ENCODE data around the gene TGFA. TPM values are rescaled to one million over a fixed set of nuclear protein-coding genes. Genes with fewer than 3 reads are reported as not detected.
A peak's percentile ranks its signal among the peaks of the same experiment; 100 is the strongest.

The TGFA gene
- total and polyA plus RNA-seq, 4 donors, result 1.1 to 2.9 (median 1.7) TPM

GRCh38 chr2:70525032-70525431 is 28.6 kb downstream of the TGFA start (continued):
- no peak for TF ChIP-seq CTCF (IDR thresholded peaks at IDR 0.05; ENCODE audit: low read depth, low read length, missing input control)
- no peak for TF ChIP-seq GABPA (IDR thresholded peaks at IDR 0.05 in 1 of 2, conservative IDR thresholded peaks at IDR 0.05 in 1 of 2)
- no peak for TF ChIP-seq ATF3 (IDR thresholded peaks at IDR 0.05)
- TF ChIP-seq SP1 (IDR thresholded peaks at IDR 0.05), result no peak
- TF ChIP-seq HNF4A (conservative IDR thresholded peaks at IDR 0.05), result no peak
- TF ChIP-seq JUND (IDR thresholded peaks at IDR 0.05), result no peak
- no peak for TF ChIP-seq RAD21 (IDR thresholded peaks at IDR 0.05)
- no peak for TF ChIP-seq TAF1 (conservative IDR thresholded peaks at IDR 0.05)
- no peak for TF ChIP-seq RXRA (IDR thresholded peaks at IDR 0.05)
- TF ChIP-seq FOXA1 (IDR thresholded peaks at IDR 0.05), result no peak

GRCh38 chr2:70523996-70524965 is 29.3 kb downstream of the TGFA start:
- no peaks in the 10 kb centered on the region for H3K27me3 ChIP-seq (ENCODE audit: control insufficient read depth in 4 of 4, insufficient read depth in 4 of 4, low read length in 3 of 4)
- H3K9ac ChIP-seq (ENCODE audit: low read depth in 1 of 2, low read length in 2 of 2), result no peak overlapping the region
- no peak for DNase-seq (ENCODE audit: low spot score)
- H3K4me3 ChIP-seq (ENCODE audit: low read depth in 1 of 3, low read length in 3 of 3), result no peak overlapping the region
- TF ChIP-seq FOXA2 (IDR thresholded peaks at IDR 0.05) (no peak), SP1 (IDR thresholded peaks at IDR 0.05) (peak; percentile 17)
- H3K36me3 ChIP-seq (ENCODE audit: control insufficient read depth in 4 of 4, insufficient read depth in 3 of 4, low read depth in 1 of 4, low read length in 3 of 4), result no peaks in the 10 kb centered on the region
- H3K9me3 ChIP-seq (ENCODE audit: control insufficient read depth in 4 of 4, low read length in 3 of 4), result no peaks in the 10 kb centered on the region
- H3K27ac ChIP-seq (ENCODE audit: low read depth in 1 of 2, low read length in 2 of 2), result peak overlapping the region; percentile 7 to 23
- WGBS, result 68% methylated on average over 14 of the region's 14 CpGs
- peaks cover 0 to 9% (median 2%) of the 10 kb centered on the region in 4 donors for H3K4me1 ChIP-seq (ENCODE audit: control insufficient read depth in 4 of 4, insufficient read depth in 4 of 4, low read length in 3 of 4)

GRCh38 chr2:70523672-70523995 is 30.0 kb downstream of the TGFA start:
- TF ChIP-seq HNF4G (IDR thresholded peaks at IDR 0.05), result no peak
- TF ChIP-seq CTCF (IDR thresholded peaks at IDR 0.05; ENCODE audit: low read depth, low read length, missing input control), result no peak
- no peak for TF ChIP-seq HNF4A (conservative IDR thresholded peaks at IDR 0.05)
- TF ChIP-seq FOXA1 (IDR thresholded peaks at IDR 0.05), result no peak
- TF ChIP-seq EGR1 (IDR thresholded peaks at IDR 0.05; ENCODE audit: low read depth in 2 of 2), result no peak
- no peak for TF ChIP-seq SP1 (IDR thresholded peaks at IDR 0.05)
- no peak for TF ChIP-seq FOXA2 (IDR thresholded peaks at IDR 0.05)
- TF ChIP-seq JUND (IDR thresholded peaks at IDR 0.05), result no peak
- no peak for TF ChIP-seq MAX (IDR thresholded peaks at IDR 0.05)
- TF ChIP-seq RXRA (IDR thresholded peaks at IDR 0.05), result no peak
- TF ChIP-seq NR2F2 (IDR thresholded peaks at IDR 0.05), result no peak
- TF ChIP-seq RAD21 (IDR thresholded peaks at IDR 0.05), result no peak
- no peak for DNase-seq (ENCODE audit: low spot score)
- Histone ChIP-seq H3K36me3 (ENCODE audit: control insufficient read depth in 4 of 4, insufficient read depth in 3 of 4, low read depth in 1 of 4, low read length in 3 of 4) (no peaks in the 10 kb centered on the region), H3K27ac (ENCODE audit: low read depth in 1 of 2, low read length in 2 of 2) (peak overlapping the region in 1 of 2 donors; percentile 23), H3K4me3 (ENCODE audit: low read depth in 1 of 3, low read length in 3 of 3) (no peak overlapping the region), H3K27me3 (ENCODE audit: control insufficient read depth in 4 of 4, insufficient read depth in 4 of 4, low read length in 3 of 4) (no peaks in the 10 kb centered on the region), H3K9ac (ENCODE audit: low read depth in 1 of 2, low read length in 2 of 2) (no peak overlapping the region), H3K4me1 (ENCODE audit: control insufficient read depth in 4 of 4, insufficient read depth in 4 of 4, low read length in 3 of 4) (peaks cover 0 to 9% (median 2%) of the 10 kb centered on the region in 4 donors), H3K9me3 (ENCODE audit: control insufficient read depth in 4 of 4, low read length in 3 of 4) (no peaks in the 10 kb centered on the region)

Measured in liver (tissue), 9 donors.